ENCODE results near the gene ABCG4. TPM values are rescaled to one million over a fixed set of nuclear protein-coding genes. Genes with fewer than 3 reads are reported as not detected.
"Not testable (repeated sequence)": the region's sequence is repeated elsewhere in the genome, so short reads cannot be mapped to it uniquely, and the experiment has no call there.

The ABCG4 gene
- total RNA-seq, 4 donors from 2014 or later, result 0.33 to 1.4 (median 0.60) TPM

- H3K27ac ChIP-seq (replicated peaks in 1 of 4), result no peak overlapping the region
- H3K27me3 ChIP-seq, result no peaks in the 10 kb centered on the region
- WGBS, result 40% methylated on average over 5 of the region's 5 CpGs
- intact Hi-C loops (cut with DNase I), result loop anchor here (2.0 to 5.0 kb wide), 2 partner anchors 28 to 50 kb away; partner anchors contain the start of genes ABCG4 and NLRX1
- H3K4me1 ChIP-seq, result no peaks in the 10 kb centered on the region
- no peaks in the 10 kb centered on the region for H3K36me3 ChIP-seq
- DNase-seq (ENCODE audit: extremely low spot score), result no peak
- no peaks in the 10 kb centered on the region for H3K9me3 ChIP-seq
- peak; percentile 75 to 81 (median 79) for TF ChIP-seq CTCF (IDR thresholded peaks at IDR 0.05)
- no peak for TF ChIP-seq EP300 (IDR thresholded peaks at IDR 0.05)
- TF ChIP-seq POLR2AphosphoS5 (IDR thresholded peaks at IDR 0.05), result peak; percentile 35 to 48
- H3K4me3 ChIP-seq, result no peak overlapping the region
These were observed 48.1 kb downstream of the ABCG4 start for GRCh38 chr11:119196833-119197483.

DNA sequence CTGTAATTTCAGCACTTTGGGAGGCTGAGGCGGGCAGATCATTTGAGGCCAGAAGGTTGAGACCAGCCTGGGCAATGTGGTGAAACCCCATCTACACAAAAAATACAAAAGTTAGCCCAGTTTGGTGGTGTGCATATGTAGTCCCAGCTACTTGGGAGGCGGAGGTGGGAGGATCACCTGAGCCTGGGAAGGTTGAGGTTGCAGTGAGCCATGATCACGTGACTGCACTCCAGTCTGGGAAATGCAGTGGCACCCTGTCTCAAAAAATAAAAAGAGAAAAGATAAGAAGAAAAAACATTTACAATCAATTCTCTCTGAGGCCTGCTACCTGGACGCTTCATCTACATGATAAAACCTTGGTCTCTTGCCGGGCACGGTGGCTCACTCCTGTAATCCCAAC is 50.1 kb downstream of the ABCG4 start:
- Histone ChIP-seq H3K4me1 (no peaks in the 10 kb centered on the region), H3K36me3 (no peaks in the 10 kb centered on the region), H3K27me3 (no peaks in the 10 kb centered on the region), H3K4me3 (no peak overlapping the region), H3K27ac (replicated peaks in 1 of 4) (no peak overlapping the region), H3K9me3 (no peaks in the 10 kb centered on the region)
- 86% methylated on average over 6 of the region's 6 CpGs for WGBS
- TF ChIP-seq EP300 (IDR thresholded peaks at IDR 0.05) (no peak), CTCF (IDR thresholded peaks at IDR 0.05) (no peak), POLR2AphosphoS5 (IDR thresholded peaks at IDR 0.05) (no peak), POLR2A (IDR thresholded peaks at IDR 0.05; ENCODE audit: low read depth) (no peak)
- DNase-seq (ENCODE audit: extremely low spot score), result no peak
- intact Hi-C loops (cut with DNase I), result loop anchor here (5.0 kb wide), 1 partner anchor 52 kb away; the partner anchor contains the start of gene ABCG4

DNA sequence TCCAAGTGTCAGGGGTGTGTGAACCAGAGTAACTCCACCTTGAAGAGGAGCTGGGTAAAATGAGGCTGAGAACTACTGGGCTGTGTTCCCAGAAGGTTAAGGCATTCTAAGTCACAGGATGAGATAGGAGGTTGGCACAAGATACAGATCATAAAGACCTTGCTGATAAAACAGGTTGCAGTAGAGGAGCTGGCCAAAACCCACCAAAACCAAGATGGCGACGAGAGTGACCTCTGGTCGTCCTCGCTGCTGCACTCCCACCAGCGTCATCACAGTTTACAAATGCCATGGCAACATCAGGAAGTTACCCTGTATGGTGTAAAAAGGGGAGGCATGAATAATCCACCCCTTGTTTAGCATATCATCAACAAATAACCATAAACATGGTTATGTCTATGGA is 52.4 kb downstream of the ABCG4 start:
- intact Hi-C loops (cut with DNase I), result not testable (repeated sequence)
- 93% methylated on average over 5 of the region's 5 CpGs for WGBS

DNA sequence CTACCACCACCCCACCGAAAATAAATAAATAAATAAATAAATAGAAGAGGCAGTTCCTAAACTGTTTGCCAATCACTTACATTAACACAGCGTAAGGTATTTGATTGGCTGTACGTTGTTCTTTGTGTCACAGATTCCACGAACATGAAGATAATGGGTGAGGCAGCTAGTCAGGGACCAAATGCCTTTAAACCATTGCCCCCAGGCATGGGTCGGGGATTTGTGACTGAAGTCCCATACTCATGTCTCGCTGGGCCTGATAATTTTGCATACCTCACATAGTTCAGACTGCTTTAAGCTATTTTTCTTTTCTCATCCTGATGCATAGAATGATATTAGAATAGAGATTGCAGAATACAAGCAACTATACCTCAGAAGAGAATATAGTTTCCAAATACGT is 53.7 kb downstream of the ABCG4 start:
- no peak for DNase-seq (ENCODE audit: extremely low spot score)
- intact Hi-C loops (cut with DNase I), result no loop called here
- H3K27me3 ChIP-seq, result no peaks in the 10 kb centered on the region
- peaks cover 8 to 15% (median 13%) of the 10 kb centered on the region in 4 donors for H3K4me1 ChIP-seq
- no peak overlapping the region for H3K4me3 ChIP-seq
- H3K9me3 ChIP-seq, result no peaks in the 10 kb centered on the region
- H3K36me3 ChIP-seq, result no peaks in the 10 kb centered on the region
- TF ChIP-seq CTCF (IDR thresholded peaks at IDR 0.05) (no peak), POLR2A (IDR thresholded peaks at IDR 0.05; ENCODE audit: low read depth) (no peak), POLR2AphosphoS5 (IDR thresholded peaks at IDR 0.05) (no peak), EP300 (IDR thresholded peaks at IDR 0.05) (no peak)
- WGBS, result 92% methylated on average over 7 of the region's 7 CpGs
- H3K27ac ChIP-seq (replicated peaks in 1 of 4), result no peak overlapping the region

More for the DNA sequence above, 52.4 kb downstream of the ABCG4 start:
- H3K27me3 ChIP-seq; H3K9me3 ChIP-seq; DNase-seq (ENCODE audit: extremely low spot score); H3K4me1 ChIP-seq; H3K27ac ChIP-seq (replicated peaks in 1 of 4); H3K36me3 ChIP-seq; H3K4me3 ChIP-seq: not testable (repeated sequence)

DNA sequence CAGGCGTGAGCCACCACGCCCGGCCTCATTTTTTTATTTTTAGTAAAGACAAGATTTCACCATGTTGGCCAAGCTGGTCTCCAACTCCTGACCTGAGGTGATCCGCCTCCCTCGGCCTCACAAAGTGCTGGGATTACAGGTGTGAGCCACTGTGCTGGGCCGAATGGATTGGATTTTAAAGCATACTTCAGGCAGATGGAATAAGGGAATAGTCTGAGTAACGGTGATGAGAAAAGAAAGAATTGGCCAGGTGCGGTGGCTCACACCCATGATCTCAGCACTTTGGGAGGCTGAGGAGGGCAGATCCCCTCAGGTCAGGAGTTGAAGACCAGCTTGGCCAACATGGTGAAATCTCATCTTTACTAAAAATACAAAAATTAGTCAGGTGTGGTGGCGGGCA is 55.2 kb downstream of the ABCG4 start:
- no peaks in the 10 kb centered on the region for H3K36me3 ChIP-seq
- no peak overlapping the region for H3K4me3 ChIP-seq
- H3K27ac ChIP-seq (replicated peaks in 1 of 4), result no peak overlapping the region
- no peak for DNase-seq (ENCODE audit: extremely low spot score)
- no peaks in the 10 kb centered on the region for H3K9me3 ChIP-seq
- TF ChIP-seq EP300 (IDR thresholded peaks at IDR 0.05) (no peak), POLR2AphosphoS5 (IDR thresholded peaks at IDR 0.05) (no peak), POLR2A (IDR thresholded peaks at IDR 0.05; ENCODE audit: low read depth) (no peak), CTCF (IDR thresholded peaks at IDR 0.05) (no peak)
- no peaks in the 10 kb centered on the region for H3K27me3 ChIP-seq
- H3K4me1 ChIP-seq, result peaks cover 11 to 29% (median 28%) of the 10 kb centered on the region in 4 donors
- 93% methylated on average over 9 of the region's 9 CpGs for WGBS
- intact Hi-C loops (cut with DNase I), result no loop called here
